Gastroesophageal sphincter (tissue), 4 donors: ENCODE results near the gene COL11A1. TPM values are rescaled to one million over a fixed set of nuclear protein-coding genes. Genes with fewer than 3 reads are reported as not detected.
"Not testable (repeated sequence)": the region's sequence is repeated elsewhere in the genome, so short reads cannot be mapped to it uniquely, and the experiment has no call there.

Experiments used
- ATAC-seq: fragments of 150-250 bp; one replicate; pipeline ENCODE4 v1.9.1; 2016; ENCODE audit warnings: mild to moderate bottlenecking, moderate library complexity
- H3K27ac ChIP-seq, 4 donors: fragments of 200-600 bp; sonication (generic) in 3 of 4; 1 replicate in 3 of 4; 2 replicates in 1 of 4; pipeline ENCODE4 v1.5.1; 2016 to 2019
- H3K27me3 ChIP-seq: fragments of 200-600 bp; sonication (generic); one replicate; pipeline ENCODE4 v1.5.1; 2019
- H3K36me3 ChIP-seq, 2 donors: fragments of 200-600 bp; sonication (generic); one replicate each; pipeline ENCODE4 v1.5.1; 2019; ENCODE audit warnings: control low read depth in 1 of 2
- H3K4me1 ChIP-seq, 3 donors: fragments of 200-600 bp; sonication (generic); 1 replicate in 2 of 3; 2 replicates in 1 of 3; pipeline ENCODE4 v1.5.1; 2016 to 2019; ENCODE audit warnings: control low read depth in 2 of 3
- H3K4me3 ChIP-seq, 2 donors: fragments of 200-600 bp; sonication (generic); one replicate each; pipeline ENCODE4 v1.5.1; 2019; ENCODE audit warnings: mild to moderate bottlenecking in 1 of 2, moderate library complexity in 1 of 2
- H3K9me3 ChIP-seq, 3 donors: fragments of 200-600 bp; sonication (generic); one replicate each; pipeline ENCODE4 v1.5.1; 2017 to 2019; ENCODE audit warnings: control low read depth in 2 of 3
- EP300 ChIP-seq: sonication (generic); formaldehyde crosslinking; IDR thresholded peaks from one replicate; pipeline ENCODE4 v1.6.1; 2017; ENCODE audit warnings: antibody characterized with exemption, mild to moderate bottlenecking
- POLR2A ChIP-seq, 2 donors: fragments of 450-650 bp; IDR thresholded peaks; one replicate each; pipeline ENCODE4 v1.6.1; 2017; ENCODE audit warnings: antibody characterized with exemption in 2 of 2, mild to moderate bottlenecking in 2 of 2, moderate library complexity in 1 of 2
- POLR2AphosphoS5 ChIP-seq: sonication (generic); formaldehyde crosslinking; IDR thresholded peaks from one replicate; pipeline ENCODE4 v1.6.1; 2017; ENCODE audit warnings: antibody characterized with exemption
- WGBS, 2 donors: methylation state at CpG; one replicate each; pipeline ENCODE4 v1.1.5; 2018; ENCODE audit warnings: low coverage in 1 of 2; 5-methylcytosine and 5-hydroxymethylcytosine counted together
- total RNA-seq, 4 donors: library from RNA; depleted of rRNA; stranded (reverse); fragments of >200 nt; gene quantifications; one replicate each; pipeline ENCODE4 v1.1.0, GENCODE V29; 2016
- TF ChIP-seq, protein P1 (sequence below), 4 experiments: fragments of 200-600 bp in 2 of 4; fragments of 450-650 bp in 2 of 4; sonication (generic) in 1 of 4; IDR thresholded peaks; one replicate each; pipeline ENCODE4 v1.5.1; 2017 to 2019; ENCODE audit warnings: antibody characterized with exemption in 4 of 4, mild to moderate bottlenecking in 2 of 4, moderate library complexity in 2 of 4

The COL11A1 gene
- total RNA-seq, 4 donors from 2014 or later: 0.19 TPM; not detected in 3

DNA sequence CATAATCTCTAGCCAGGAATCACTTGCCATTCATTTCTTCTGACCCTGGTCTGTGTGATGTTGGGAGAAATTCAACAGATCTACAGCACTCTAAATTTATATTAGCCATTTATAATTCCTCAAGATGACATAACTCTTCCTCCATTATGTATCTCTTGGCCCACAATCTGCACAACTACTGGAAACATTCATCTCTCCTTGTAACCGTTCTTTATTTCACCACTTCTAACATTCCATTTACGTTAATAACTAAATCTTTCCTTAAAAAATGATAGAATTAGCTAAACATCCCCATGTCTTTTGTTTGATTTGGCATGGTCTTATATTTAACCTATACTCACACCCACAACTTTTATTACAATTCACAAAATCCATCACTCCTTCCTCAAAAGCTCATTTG is 166.0 kb downstream of the COL11A1 start:
- Histone ChIP-seq H3K27ac (no peak overlapping the region), H3K27me3 (no peaks in the 10 kb centered on the region), H3K4me3 (no peak overlapping the region), H3K36me3 (no peaks in the 10 kb centered on the region), H3K9me3 (no peaks in the 10 kb centered on the region), H3K4me1 (no peaks in the 10 kb centered on the region)
- ATAC-seq: no peak
- no peak for TF ChIP-seq POLR2AphosphoS5
- TF ChIP-seq POLR2A (IDR thresholded peaks at IDR 0.05): no peak
- TF ChIP-seq, protein P1, sequence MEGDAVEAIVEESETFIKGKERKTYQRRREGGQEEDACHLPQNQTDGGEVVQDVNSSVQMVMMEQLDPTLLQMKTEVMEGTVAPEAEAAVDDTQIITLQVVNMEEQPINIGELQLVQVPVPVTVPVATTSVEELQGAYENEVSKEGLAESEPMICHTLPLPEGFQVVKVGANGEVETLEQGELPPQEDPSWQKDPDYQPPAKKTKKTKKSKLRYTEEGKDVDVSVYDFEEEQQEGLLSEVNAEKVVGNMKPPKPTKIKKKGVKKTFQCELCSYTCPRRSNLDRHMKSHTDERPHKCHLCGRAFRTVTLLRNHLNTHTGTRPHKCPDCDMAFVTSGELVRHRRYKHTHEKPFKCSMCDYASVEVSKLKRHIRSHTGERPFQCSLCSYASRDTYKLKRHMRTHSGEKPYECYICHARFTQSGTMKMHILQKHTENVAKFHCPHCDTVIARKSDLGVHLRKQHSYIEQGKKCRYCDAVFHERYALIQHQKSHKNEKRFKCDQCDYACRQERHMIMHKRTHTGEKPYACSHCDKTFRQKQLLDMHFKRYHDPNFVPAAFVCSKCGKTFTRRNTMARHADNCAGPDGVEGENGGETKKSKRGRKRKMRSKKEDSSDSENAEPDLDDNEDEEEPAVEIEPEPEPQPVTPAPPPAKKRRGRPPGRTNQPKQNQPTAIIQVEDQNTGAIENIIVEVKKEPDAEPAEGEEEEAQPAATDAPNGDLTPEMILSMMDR (IDR thresholded peaks at IDR 0.05): no peak
- no peak for TF ChIP-seq EP300
- 39 to 47% methylated on average over 2 of the region's 2 CpGs for WGBS, 2 donors

- no peaks in the 10 kb centered on the region for H3K4me1 ChIP-seq
- H3K27me3 ChIP-seq: no peaks in the 10 kb centered on the region
- H3K9me3 ChIP-seq: no peaks in the 10 kb centered on the region
- H3K36me3 ChIP-seq: no peaks in the 10 kb centered on the region
- no peak overlapping the region for H3K27ac ChIP-seq
- no peak for ATAC-seq
- TF ChIP-seq, protein P1 (IDR thresholded peaks at IDR 0.05): no peak
- no peak for TF ChIP-seq POLR2A (IDR thresholded peaks at IDR 0.05)
- TF ChIP-seq POLR2AphosphoS5: no peak
- TF ChIP-seq EP300: no peak
- H3K4me3 ChIP-seq: no peak overlapping the region
Measured at GRCh38 chr1:102941366-102941947, 166.9 kb downstream of the COL11A1 start.

DNA sequence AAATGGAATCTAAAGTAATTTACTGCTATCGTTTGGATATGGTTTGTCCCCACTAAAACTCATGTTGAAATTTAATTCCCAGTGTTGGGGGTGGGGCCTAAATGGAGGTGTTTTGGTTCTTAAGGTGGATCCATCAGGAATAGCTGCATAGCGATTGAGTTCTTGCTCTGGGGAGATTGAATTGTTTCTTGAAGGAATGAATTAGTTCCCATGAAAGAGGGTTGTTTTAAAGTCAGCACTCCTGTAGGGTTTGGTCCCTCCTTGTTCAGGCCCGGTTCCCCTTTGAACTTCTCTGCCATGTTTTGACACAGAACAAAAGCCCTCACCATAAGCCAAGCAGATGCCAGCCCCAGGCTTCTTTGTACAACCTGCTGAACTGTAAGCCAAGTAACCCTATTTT is 170.9 kb downstream of the COL11A1 start:
- H3K4me1 ChIP-seq: no peaks in the 10 kb centered on the region
- WGBS, 2 donors: 50 to 61% methylated on average over 3 of the region's 3 CpGs
- TF ChIP-seq POLR2AphosphoS5 (no peak), POLR2A (IDR thresholded peaks at IDR 0.05) (no peak), EP300 (no peak)
- TF ChIP-seq, protein P1 (IDR thresholded peaks at IDR 0.05): no peak
- H3K27me3 ChIP-seq: no peaks in the 10 kb centered on the region
- H3K9me3 ChIP-seq: no peaks in the 10 kb centered on the region
- no peak overlapping the region for H3K4me3 ChIP-seq
- H3K27ac ChIP-seq: no peak overlapping the region
- H3K36me3 ChIP-seq: no peaks in the 10 kb centered on the region
- no peak for ATAC-seq

DNA sequence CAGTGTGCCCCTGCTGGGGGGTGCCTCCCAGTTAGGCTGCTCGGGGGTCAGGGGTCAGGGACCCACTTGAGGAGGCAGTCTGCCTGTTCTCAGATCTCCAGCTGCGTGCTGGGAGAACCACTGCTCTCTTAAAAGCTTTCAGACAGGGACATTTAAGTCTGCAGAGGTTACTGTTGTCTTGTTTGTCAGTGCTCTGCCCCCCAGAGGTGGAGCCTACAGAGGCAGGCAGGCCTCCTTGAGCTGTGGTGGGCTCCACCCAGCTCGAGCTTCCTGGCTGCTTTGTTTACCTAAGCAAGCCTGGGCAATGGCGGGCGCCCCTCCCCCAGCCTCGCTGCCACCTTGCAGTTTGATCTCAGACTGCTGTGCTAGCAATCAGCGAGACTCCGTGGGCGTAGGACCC is 175.0 kb downstream of the COL11A1 start:
- not testable (repeated sequence) for H3K27ac ChIP-seq, H3K36me3 ChIP-seq, H3K27me3 ChIP-seq, ATAC-seq, H3K9me3 ChIP-seq, H3K4me1 ChIP-seq, H3K4me3 ChIP-seq
- WGBS, 2 donors: no CpG with 5 or more reads among the region's 9 CpGs

DNA sequence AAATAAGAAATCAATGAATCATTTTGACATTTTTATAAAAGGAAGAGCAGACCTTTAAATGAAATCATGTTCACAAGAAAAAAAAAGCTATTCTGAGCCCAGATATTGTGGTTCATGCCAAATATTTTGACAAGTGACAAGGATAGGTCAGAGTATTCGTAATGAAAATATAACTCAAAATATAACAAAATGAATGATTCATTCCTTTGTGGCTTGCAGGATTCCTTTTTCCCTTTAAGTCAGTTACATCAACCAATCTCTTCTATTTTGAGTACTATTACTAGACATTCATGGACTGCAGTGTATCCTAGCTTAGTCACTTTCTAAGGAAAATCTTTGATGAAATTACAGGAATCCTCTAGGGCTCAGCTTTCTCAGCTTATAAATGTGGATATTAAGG is 188.7 kb downstream of the COL11A1 start:
- H3K9me3 ChIP-seq: no peaks in the 10 kb centered on the region
- H3K4me1 ChIP-seq: no peaks in the 10 kb centered on the region
- no peaks in the 10 kb centered on the region for H3K36me3 ChIP-seq
- no peaks in the 10 kb centered on the region for H3K27me3 ChIP-seq
- ATAC-seq: no peak
- WGBS, 2 donors: 0 to 14% methylated on average over 1 of the region's 1 CpG
- TF ChIP-seq POLR2A (IDR thresholded peaks at IDR 0.05) (no peak), EP300 (no peak)
- no peak overlapping the region for H3K4me3 ChIP-seq
- H3K27ac ChIP-seq: no peak overlapping the region

DNA sequence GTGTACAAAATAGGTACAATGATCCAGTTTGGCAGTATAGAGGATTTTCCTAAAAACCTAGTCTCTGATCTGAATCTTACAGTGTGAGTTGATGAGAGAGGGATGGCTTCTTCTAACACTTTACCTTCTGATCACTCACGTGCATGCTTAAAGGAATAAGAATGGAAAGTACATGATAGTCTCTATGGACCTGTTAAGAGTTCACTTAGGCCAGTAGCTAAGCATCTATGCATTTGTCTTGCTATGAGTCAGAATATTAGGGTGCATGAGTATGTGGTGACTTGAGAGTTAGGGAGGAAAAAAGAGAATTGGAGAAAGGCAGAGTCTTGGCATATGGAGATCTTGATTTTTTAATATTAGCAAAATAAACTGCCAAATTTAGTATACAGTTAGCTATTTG is 206.3 kb downstream of the COL11A1 start:
- H3K9me3 ChIP-seq: no peaks in the 10 kb centered on the region
- TF ChIP-seq POLR2AphosphoS5 (no peak), POLR2A (IDR thresholded peaks at IDR 0.05) (no peak), EP300 (no peak)
- TF ChIP-seq, protein P1 (IDR thresholded peaks at IDR 0.05): no peak
- ATAC-seq: no peak
- WGBS, 2 donors: 67% methylated on average over 1 of the region's 1 CpG
- H3K4me1 ChIP-seq: no peaks in the 10 kb centered on the region
- H3K4me3 ChIP-seq: no peak overlapping the region
- no peaks in the 10 kb centered on the region for H3K36me3 ChIP-seq
- no peak overlapping the region for H3K27ac ChIP-seq
- no peaks in the 10 kb centered on the region for H3K27me3 ChIP-seq
